Measurements from ENCODE around the gene CADM1.

DNA sequence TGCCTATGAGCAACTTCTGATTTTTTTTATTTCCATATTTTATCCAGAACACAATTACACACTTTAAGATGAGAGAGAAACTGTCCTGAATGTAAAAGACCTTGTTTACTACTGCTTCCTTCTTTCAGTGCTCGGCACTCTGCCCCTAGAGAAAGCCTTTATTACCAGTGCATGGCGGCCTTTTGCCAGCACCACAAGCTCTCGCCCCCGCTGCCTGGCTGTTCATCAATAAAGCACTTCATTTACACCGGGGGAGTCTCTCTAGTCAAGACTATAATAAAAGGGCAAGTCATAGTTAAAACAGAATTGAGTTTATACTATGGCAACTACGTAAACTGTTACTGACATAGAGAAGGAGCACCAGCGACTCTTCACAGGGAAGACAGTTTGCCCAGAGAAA, 259.5 kb downstream of the CADM1 start:
- TF ChIP-seq CTCF (IDR thresholded peaks at IDR 0.05) (no peak), POLR2A (IDR thresholded peaks at IDR 0.05) (no peak), EP300 (IDR thresholded peaks at IDR 0.05) (no peak), POLR2AphosphoS5 (IDR thresholded peaks at IDR 0.05) (no peak)

All from stomach (tissue), 4 donors.